ENCODE results near the gene FLNA.
A peak's percentile ranks its signal among the peaks of the same experiment; 100 is the strongest.
"Not testable (repeated sequence)": the region's sequence is repeated elsewhere in the genome, so short reads cannot be mapped to it uniquely, and the experiment has no call there.

FLNA gene

GRCh38 chrX:154310616-154311536 lies 63.6 kb downstream of the FLNA start:
- no peak for DNase-seq (ENCODE audit: insufficient read length, low spot score)
- no peak for FAIRE-seq

GRCh38 chrX:154309041-154309775 lies 65.2 kb downstream of the FLNA start:
- DNase-seq (ENCODE audit: insufficient read length, low spot score) (no peak), FAIRE-seq (no peak)

GRCh38 chrX:154308108-154308946 lies 66.1 kb downstream of the FLNA start:
- no peak for FAIRE-seq
- peak; percentile 10 for DNase-seq (ENCODE audit: insufficient read length, low spot score)

- FAIRE-seq: no peak
- no peak for DNase-seq (ENCODE audit: insufficient read length, low spot score)
Observed at GRCh38 chrX:154307202-154307601, 67.2 kb downstream of the FLNA start.

- DNase-seq (ENCODE audit: insufficient read length, low spot score) (no peak), FAIRE-seq (no peak)
Observed at GRCh38 chrX:154305541-154306205, 68.8 kb downstream of the FLNA start.

GRCh38 chrX:154304846-154305245 lies 69.6 kb downstream of the FLNA start:
- FAIRE-seq: no peak
- DNase-seq (ENCODE audit: insufficient read length, low spot score): no peak

GRCh38 chrX:154303476-154303875 lies 71.0 kb downstream of the FLNA start:
- FAIRE-seq (no peak), DNase-seq (ENCODE audit: insufficient read length, low spot score) (no peak)

GRCh38 chrX:154302998-154303397 lies 71.4 kb downstream of the FLNA start:
- not testable (repeated sequence) for FAIRE-seq

GRCh38 chrX:154300816-154301215 lies 73.6 kb downstream of the FLNA start:
- FAIRE-seq (no peak), DNase-seq (ENCODE audit: insufficient read length, low spot score) (no peak)

More at GRCh38 chrX:154302998-154303397, 71.4 kb downstream of the FLNA start:
- DNase-seq (ENCODE audit: insufficient read length, low spot score): not testable (repeated sequence)

Data from HTR-8/SVneo (cell line).